GM06990 (cell line): ENCODE measurements around the gene HBM.

Source experiments
- DNase-seq: peaks from one replicate; pipeline ENCODE4 v3.0.0-alpha.2; 2011; ENCODE audit not compliant: insufficient read length; ENCODE audit errors: extremely low read depth
- H3K27me3 ChIP-seq: replicated peaks from 2 replicates; pipeline ENCODE4 v1.6.0; 2011; ENCODE audit warnings: low read length; ENCODE audit not compliant: control insufficient read depth, insufficient read depth
- H3K36me3 ChIP-seq: 2 replicates; pipeline ENCODE4 v1.5.1; 2011; ENCODE audit warnings: low read length; ENCODE audit not compliant: control insufficient read depth, insufficient read depth
- H3K4me3 ChIP-seq: replicated peaks from 2 replicates; pipeline ENCODE4 v1.5.1; 2011; ENCODE audit warnings: low read depth, mild to moderate bottlenecking, control low read depth, low read length
- TF ChIP-seq, protein P1 (sequence below): IDR thresholded peaks from 2 replicates; pipeline ENCODE4 v1.5.1; 2011; ENCODE audit warnings: low read length, control low read depth, mild to moderate bottlenecking, inconsistent platforms; ENCODE audit not compliant: insufficient read depth, poor library complexity, severe bottlenecking

Gene HBM

DNA sequence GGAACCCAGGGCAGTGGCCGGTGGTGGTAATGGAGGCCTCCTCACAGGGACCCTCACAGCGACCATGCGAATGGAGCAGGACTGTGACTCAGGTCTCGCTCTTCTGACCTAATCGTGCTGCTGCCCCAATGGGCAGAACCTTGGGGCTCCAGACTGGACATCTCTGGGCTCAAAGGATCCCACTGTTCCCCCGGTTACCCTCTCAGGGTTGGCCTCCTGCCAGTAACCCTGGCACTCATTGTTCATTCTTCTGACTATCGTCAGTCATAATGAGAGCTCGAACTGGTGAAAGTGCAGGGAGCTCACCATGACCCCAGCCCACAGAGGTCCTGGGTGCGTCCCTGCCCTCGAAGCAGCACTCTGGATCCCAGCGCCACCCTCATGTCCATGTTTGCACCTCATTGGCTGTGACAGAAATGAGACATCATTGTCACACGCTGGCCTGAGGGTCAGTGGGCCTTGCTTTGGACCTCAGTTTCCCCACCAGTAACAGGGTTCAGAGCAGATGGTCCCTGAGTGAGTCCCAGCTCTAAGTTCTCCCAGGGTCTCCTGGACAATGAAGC lies 23.3 kb upstream of the HBM start:
- Histone ChIP-seq H3K4me3 (no peak overlapping the region), H3K27me3 (no peaks in the 10 kb centered on the region), H3K36me3 (no peaks in the 10 kb centered on the region)
- TF ChIP-seq, protein P1, sequence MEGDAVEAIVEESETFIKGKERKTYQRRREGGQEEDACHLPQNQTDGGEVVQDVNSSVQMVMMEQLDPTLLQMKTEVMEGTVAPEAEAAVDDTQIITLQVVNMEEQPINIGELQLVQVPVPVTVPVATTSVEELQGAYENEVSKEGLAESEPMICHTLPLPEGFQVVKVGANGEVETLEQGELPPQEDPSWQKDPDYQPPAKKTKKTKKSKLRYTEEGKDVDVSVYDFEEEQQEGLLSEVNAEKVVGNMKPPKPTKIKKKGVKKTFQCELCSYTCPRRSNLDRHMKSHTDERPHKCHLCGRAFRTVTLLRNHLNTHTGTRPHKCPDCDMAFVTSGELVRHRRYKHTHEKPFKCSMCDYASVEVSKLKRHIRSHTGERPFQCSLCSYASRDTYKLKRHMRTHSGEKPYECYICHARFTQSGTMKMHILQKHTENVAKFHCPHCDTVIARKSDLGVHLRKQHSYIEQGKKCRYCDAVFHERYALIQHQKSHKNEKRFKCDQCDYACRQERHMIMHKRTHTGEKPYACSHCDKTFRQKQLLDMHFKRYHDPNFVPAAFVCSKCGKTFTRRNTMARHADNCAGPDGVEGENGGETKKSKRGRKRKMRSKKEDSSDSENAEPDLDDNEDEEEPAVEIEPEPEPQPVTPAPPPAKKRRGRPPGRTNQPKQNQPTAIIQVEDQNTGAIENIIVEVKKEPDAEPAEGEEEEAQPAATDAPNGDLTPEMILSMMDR, result no peak
- DNase-seq, result no peak

GRCh38 chr16:143047-143446 lies 22.7 kb upstream of the HBM start:
- no peak overlapping the region for H3K4me3 ChIP-seq
- H3K27me3 ChIP-seq, result no peaks in the 10 kb centered on the region
- H3K36me3 ChIP-seq, result no peaks in the 10 kb centered on the region
- no peak for DNase-seq
- TF ChIP-seq, protein P1, result no peak

GRCh38 chr16:143456-143855 lies 22.3 kb upstream of the HBM start:
- TF ChIP-seq, protein P1, result no peak
- H3K36me3 ChIP-seq, result no peaks in the 10 kb centered on the region
- no peak for DNase-seq
- H3K4me3 ChIP-seq, result no peak overlapping the region
- no peaks in the 10 kb centered on the region for H3K27me3 ChIP-seq

DNA sequence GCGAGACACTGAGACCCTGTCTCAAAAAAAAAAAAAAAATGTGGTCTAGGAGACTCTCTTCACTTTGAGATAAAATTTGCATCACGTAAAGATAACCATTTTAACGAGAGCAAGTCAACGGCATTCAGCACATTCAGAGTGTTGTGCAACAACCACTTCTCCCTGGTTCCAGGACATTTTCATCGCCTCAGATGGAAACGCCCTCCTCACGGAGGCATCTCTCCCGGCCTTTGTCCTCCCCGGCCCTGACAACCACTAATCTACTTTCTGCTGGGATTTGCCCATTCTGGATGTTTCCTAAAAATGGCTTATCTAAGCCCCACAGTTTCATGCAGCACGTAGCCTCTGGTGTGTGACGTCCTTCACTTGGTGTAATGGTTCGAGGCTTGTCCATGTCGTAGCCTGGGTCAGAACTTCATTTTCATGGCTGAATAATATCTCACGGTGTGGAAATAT lies 21.0 kb upstream of the HBM start:
- H3K27me3 ChIP-seq, result no peaks in the 10 kb centered on the region
- no peak for DNase-seq
- H3K36me3 ChIP-seq, result no peaks in the 10 kb centered on the region
- TF ChIP-seq, protein P1, result no peak
- H3K4me3 ChIP-seq, result no peak overlapping the region

DNA sequence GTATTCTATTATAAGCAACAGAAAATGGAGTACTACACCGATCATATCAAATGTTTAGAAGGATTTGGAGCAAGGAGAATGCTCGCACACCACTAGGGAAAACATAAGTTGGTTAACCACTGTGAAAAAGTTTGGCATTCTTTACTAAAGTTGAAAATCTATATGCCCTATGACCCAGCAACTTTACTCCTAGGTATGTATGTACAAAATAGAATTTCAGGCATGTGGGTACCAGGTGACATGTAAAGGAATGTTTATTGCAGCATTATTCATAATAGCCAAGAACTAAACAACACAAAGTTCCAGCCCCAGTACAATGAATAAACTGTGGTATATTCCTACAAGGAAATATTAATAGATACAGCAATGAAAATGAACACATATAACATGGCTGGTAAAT lies 19.1 kb upstream of the HBM start:
- Histone ChIP-seq H3K27me3 (no peaks in the 10 kb centered on the region), H3K4me3 (no peak overlapping the region), H3K36me3 (no peaks in the 10 kb centered on the region)
- TF ChIP-seq, protein P1, result no peak
- no peak for DNase-seq
